Caco-2 (cell line): Measurements from ENCODE around the gene FAM3A. TPM values are rescaled to one million over a fixed set of nuclear protein-coding genes. Genes with fewer than 3 reads are reported as not detected.
"Not testable (repeated sequence)": the region's sequence is repeated elsewhere in the genome, so short reads cannot be mapped to it uniquely, and the experiment has no call there.

Source experiments
- BruUV-seq: library from RNA; stranded (reverse); fragments of 400-500 nt; replicated peaks from 2 replicates; lab custom pipeline; 2021; lab: Mats Ljungman, UMichigan
- CTCF ChIA-PET: fragments of 300-600 bp; sonication (Branson Sonifier 250); formaldehyde crosslinking; loops from one replicate; lab custom pipeline; 2022; ENCODE audit warnings: antibody characterized with exemption; lab: Charles Lee
- POLR2A ChIA-PET: fragments of 300-600 bp; sonication (Branson Sonifier 250); formaldehyde crosslinking; loops from one replicate; lab custom pipeline; 2022; ENCODE audit warnings: antibody characterized with exemption; lab: Charles Lee
- DNase-seq, 2 experiments: peaks; one replicate each; pipeline versions ENCODE4 v3.0.0 to v3.0.0-alpha.2; 2020 to 2022
- H3K27me3 ChIP-seq: replicated peaks from 2 replicates; pipeline ENCODE4 v1.6.0; 2011; ENCODE audit warnings: low read length; ENCODE audit not compliant: control insufficient read depth, insufficient read depth
- H3K36me3 ChIP-seq: 2 replicates; pipeline ENCODE4 v1.5.1; 2011; ENCODE audit warnings: low read length; ENCODE audit not compliant: control insufficient read depth, insufficient read depth
- H3K4me1 ChIP-seq: fragments of 250-450 bp; sonication (Bioruptor Pico); 2 replicates; pipeline ENCODE4 v1.5.1; 2020; ENCODE audit warnings: mild to moderate bottlenecking
- H3K4me3 ChIP-seq: 2 replicates; pipeline ENCODE4 v1.5.1; 2011; ENCODE audit warnings: low read depth, mild to moderate bottlenecking, control low read depth, low read length
- H3K9me3 ChIP-seq: fragments of 250-450 bp; sonication (Bioruptor Pico); 2 replicates; pipeline ENCODE4 v1.5.1; 2020; ENCODE audit warnings: mild to moderate bottlenecking, moderate library complexity
- H3K27ac Mint-ChIP-seq: one replicate; pipeline ENCODE4 v1.8.0; 2022; ENCODE audit warnings: mixed read lengths; ENCODE audit not compliant: unreplicated experiment
- H3K27me3 Mint-ChIP-seq: one replicate; pipeline ENCODE4 v1.8.0; 2022; ENCODE audit warnings: mixed read lengths; ENCODE audit not compliant: insufficient read depth, unreplicated experiment
- H3K36me3 Mint-ChIP-seq: one replicate; pipeline ENCODE4 v1.8.0; 2022; ENCODE audit warnings: mild to moderate bottlenecking, mixed read lengths; ENCODE audit not compliant: insufficient read depth, unreplicated experiment
- H3K4me1 Mint-ChIP-seq: one replicate; pipeline ENCODE4 v1.8.0; 2022; ENCODE audit warnings: low read depth, mixed read lengths; ENCODE audit not compliant: unreplicated experiment
- H3K4me3 Mint-ChIP-seq: one replicate; pipeline ENCODE4 v1.8.0; 2022; ENCODE audit warnings: mild to moderate bottlenecking, moderate library complexity, mixed read lengths; ENCODE audit not compliant: unreplicated experiment
- H3K9me3 Mint-ChIP-seq: one replicate; pipeline ENCODE4 v1.8.0; 2022; ENCODE audit warnings: mixed read lengths; ENCODE audit not compliant: unreplicated experiment
- intact Hi-C: fragments of 100-400 bp; cut with micrococcal nuclease; formaldehyde crosslinking; loops from one replicate; pipeline ENCODE4 v1.10.0; 2022; ENCODE audit not compliant: unreplicated experiment
- total RNA-seq: library from RNA; stranded (reverse); gene quantifications from 2 replicates; pipeline ENCODE4 v1.2.3, GENCODE V29; 2022
- TF ChIP-seq, protein P1 (sequence below), 2 experiments: fragments of 200-600 bp in 1 of 2; IDR thresholded peaks; 1 replicate in 1 of 2; 2 replicates in 1 of 2; pipeline versions ENCODE4 v1.5.1 to v1.8.0; 2011 to 2022; ENCODE audit warnings: antibody characterized with exemption in 1 of 2, control low read depth in 1 of 2, inconsistent platforms in 1 of 2, low read depth in 1 of 2, low read length in 1 of 2, mild to moderate bottlenecking in 1 of 2, moderate library complexity in 1 of 2; ENCODE audit not compliant: insufficient read depth in 1 of 2, severe bottlenecking in 1 of 2, unreplicated experiment in 1 of 2

Gene FAM3A
- total RNA-seq, 1 experiment from 2014 or later = 27.3 TPM

DNA sequence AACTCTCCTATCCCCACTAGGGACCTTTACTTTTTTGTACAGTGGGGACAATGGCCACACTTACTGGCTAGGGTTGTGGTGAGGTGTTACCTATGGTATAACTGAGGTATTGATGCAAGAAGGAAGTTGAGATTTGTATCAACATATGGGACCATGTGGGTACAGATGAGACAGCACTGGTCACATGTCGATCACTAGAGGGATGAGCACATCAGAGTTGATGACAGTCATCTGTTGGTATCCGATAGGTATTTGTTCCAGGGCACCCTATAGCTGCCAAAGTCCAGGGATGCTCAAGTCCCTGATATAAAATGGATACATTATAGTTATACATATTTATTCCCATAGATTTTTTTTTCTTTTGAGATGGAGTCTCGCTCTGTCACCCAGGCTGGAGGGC, 13.0 kb downstream of the FAM3A start:
- CTCF ChIA-PET = no interaction called here
- BruUV-seq = no TSS peak
- H3K9me3 Mint-ChIP-seq = no peaks in the 10 kb centered on the region

DNA sequence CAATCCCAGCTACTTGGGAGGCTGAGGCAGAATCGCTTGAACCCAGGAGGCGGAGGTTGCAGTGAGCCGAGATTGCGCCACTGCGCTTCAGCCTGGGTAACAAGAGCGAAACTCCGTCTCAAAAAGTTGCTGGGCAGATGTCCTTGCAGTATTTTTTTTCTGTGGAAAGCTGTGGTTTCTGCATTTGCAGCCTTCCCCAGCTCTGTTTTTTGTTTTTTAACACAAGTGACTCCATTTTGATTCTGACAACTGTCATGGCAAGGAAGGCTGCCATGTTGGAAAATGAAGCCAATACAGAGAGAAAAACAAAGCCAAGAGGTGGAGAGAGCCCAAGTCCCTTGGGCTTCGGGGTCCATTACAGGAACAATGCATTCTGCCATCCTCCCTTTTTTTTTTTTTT, 13.9 kb downstream of the FAM3A start:
- POLR2A ChIA-PET = no interaction called here
- H3K9me3 ChIP-seq = no peaks in the 10 kb centered on the region
- no peaks in the 10 kb centered on the region for H3K9me3 Mint-ChIP-seq
- no peaks in the 10 kb centered on the region for H3K4me1 Mint-ChIP-seq
- H3K4me3 ChIP-seq = no peak overlapping the region
- no peaks in the 10 kb centered on the region for H3K4me1 ChIP-seq
- no peaks in the 10 kb centered on the region for H3K27me3 ChIP-seq
- no TSS peak for BruUV-seq
- H3K27me3 Mint-ChIP-seq = no peaks in the 10 kb centered on the region
- H3K4me3 Mint-ChIP-seq = no peak overlapping the region
- DNase-seq = no peak
- intact Hi-C loops = no loop called here
- TF ChIP-seq, protein P1, sequence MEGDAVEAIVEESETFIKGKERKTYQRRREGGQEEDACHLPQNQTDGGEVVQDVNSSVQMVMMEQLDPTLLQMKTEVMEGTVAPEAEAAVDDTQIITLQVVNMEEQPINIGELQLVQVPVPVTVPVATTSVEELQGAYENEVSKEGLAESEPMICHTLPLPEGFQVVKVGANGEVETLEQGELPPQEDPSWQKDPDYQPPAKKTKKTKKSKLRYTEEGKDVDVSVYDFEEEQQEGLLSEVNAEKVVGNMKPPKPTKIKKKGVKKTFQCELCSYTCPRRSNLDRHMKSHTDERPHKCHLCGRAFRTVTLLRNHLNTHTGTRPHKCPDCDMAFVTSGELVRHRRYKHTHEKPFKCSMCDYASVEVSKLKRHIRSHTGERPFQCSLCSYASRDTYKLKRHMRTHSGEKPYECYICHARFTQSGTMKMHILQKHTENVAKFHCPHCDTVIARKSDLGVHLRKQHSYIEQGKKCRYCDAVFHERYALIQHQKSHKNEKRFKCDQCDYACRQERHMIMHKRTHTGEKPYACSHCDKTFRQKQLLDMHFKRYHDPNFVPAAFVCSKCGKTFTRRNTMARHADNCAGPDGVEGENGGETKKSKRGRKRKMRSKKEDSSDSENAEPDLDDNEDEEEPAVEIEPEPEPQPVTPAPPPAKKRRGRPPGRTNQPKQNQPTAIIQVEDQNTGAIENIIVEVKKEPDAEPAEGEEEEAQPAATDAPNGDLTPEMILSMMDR (IDR thresholded peaks at IDR 0.05; ENCODE audit: insufficient read depth in 1 of 2, low read depth in 1 of 2, low read length in 1 of 2, severe bottlenecking in 1 of 2, unreplicated experiment in 1 of 2) = no peak
- no peak overlapping the region for H3K27ac Mint-ChIP-seq
- no peaks in the 10 kb centered on the region for H3K36me3 Mint-ChIP-seq
- H3K36me3 ChIP-seq = no peaks in the 10 kb centered on the region
- CTCF ChIA-PET = interaction anchor here (0.7 kb wide), 1 partner anchor 120 kb away, joined by 3 read pairs; no protein-coding TSS in a partner anchor

More for the DNA sequence above, 13.0 kb downstream of the FAM3A start:
- Mint-ChIP-seq H3K36me3 (no peaks in the 10 kb centered on the region), H3K27ac (no peak overlapping the region), H3K27me3 (no peaks in the 10 kb centered on the region), H3K4me1 (no peaks in the 10 kb centered on the region), H3K4me3 (no peak overlapping the region)
- DNase-seq = no peak
- Histone ChIP-seq H3K4me3 (no peak overlapping the region), H3K9me3 (no peaks in the 10 kb centered on the region), H3K27me3 (no peaks in the 10 kb centered on the region), H3K4me1 (no peaks in the 10 kb centered on the region), H3K36me3 (no peaks in the 10 kb centered on the region)
- intact Hi-C loops = no loop called here
- TF ChIP-seq, protein P1 (IDR thresholded peaks at IDR 0.05; ENCODE audit: insufficient read depth in 1 of 2, low read depth in 1 of 2, low read length in 1 of 2, severe bottlenecking in 1 of 2, unreplicated experiment in 1 of 2) = no peak
- POLR2A ChIA-PET = no interaction called here

DNA sequence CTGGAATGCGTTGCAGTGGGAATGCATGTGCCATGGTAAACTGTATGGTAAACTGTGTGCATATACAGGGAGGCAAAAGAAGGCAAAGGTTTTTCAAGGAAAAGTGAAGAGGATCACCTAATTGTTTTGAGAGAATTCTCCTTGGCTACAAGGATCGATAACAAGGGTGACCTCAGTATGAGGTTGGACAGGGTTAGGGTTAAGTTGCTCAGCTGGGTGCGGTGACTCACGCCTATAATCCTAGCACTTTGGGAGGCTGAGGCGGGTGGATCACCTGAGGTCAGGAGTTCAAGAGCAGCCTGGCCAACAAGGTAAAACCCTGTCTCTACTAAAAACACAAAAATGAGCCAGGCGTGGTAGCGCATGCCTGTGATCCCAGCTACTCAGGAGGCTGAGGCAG, 14.6 kb downstream of the FAM3A start:
- H3K9me3 Mint-ChIP-seq, CTCF ChIA-PET, H3K36me3 Mint-ChIP-seq: not testable (repeated sequence)

DNA sequence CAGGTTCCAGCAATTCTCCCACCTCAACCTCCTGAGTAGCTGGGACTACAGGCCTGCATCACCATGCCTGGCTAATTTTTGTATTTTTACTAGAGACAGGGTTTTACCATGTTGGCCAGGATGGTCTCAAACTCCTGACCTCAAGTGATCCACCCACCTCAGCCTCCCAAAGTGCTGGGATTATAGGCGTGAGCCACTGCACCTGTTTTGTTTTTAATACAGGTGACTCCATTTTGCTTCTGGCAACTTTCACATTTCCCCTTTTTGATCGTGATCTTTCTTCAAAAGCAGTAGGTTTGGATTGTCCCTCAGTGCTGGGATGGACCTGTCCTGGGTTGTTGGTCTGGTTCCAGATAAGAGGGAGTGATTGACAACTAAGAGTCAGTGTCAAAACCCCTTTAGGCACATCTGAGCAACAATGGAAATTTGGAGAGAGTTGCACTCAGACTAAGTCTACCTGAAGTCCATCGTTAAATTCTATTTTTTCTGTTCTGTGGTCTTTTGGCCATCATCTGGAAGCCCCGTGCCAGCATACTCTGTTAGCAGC, 19.4 kb downstream of the FAM3A start:
- H3K4me1 ChIP-seq, H3K4me3 ChIP-seq, H3K36me3 Mint-ChIP-seq, H3K4me3 Mint-ChIP-seq, POLR2A ChIA-PET, intact Hi-C loops, BruUV-seq, H3K27me3 Mint-ChIP-seq, H3K9me3 ChIP-seq, H3K4me1 Mint-ChIP-seq, H3K9me3 Mint-ChIP-seq, DNase-seq, H3K27me3 ChIP-seq, H3K36me3 ChIP-seq, H3K27ac Mint-ChIP-seq: not testable (repeated sequence)
- CTCF ChIA-PET = interaction anchor here (0.7 kb wide), 1 partner anchor 1291 kb away, joined by 3 read pairs; no protein-coding TSS in a partner anchor

More for the DNA sequence above, 14.6 kb downstream of the FAM3A start:
- H3K4me1 Mint-ChIP-seq, H3K9me3 ChIP-seq, H3K4me1 ChIP-seq, H3K27me3 ChIP-seq, H3K27me3 Mint-ChIP-seq, H3K4me3 Mint-ChIP-seq, H3K4me3 ChIP-seq, BruUV-seq, H3K27ac Mint-ChIP-seq, POLR2A ChIA-PET, DNase-seq, intact Hi-C loops, H3K36me3 ChIP-seq: not testable (repeated sequence)
